Mucosa of rectum (tissue), 2 donors: Measurements from ENCODE around the gene CRYBG1.

Source experiments
- H3K27ac ChIP-seq, 2 donors: one replicate each; pipeline ENCODE4 v1.7.0; 2013; ENCODE audit warnings: inconsistent platforms in 2 of 2, low read depth in 2 of 2, low read length in 2 of 2
- H3K27me3 ChIP-seq, 2 donors: one replicate each; pipeline ENCODE4 v1.7.0; 2013; ENCODE audit warnings: low read length in 2 of 2; ENCODE audit not compliant: control insufficient read depth in 2 of 2, insufficient read depth in 2 of 2
- H3K36me3 ChIP-seq, 2 donors: one replicate each; pipeline ENCODE4 v1.7.0; 2013; ENCODE audit warnings: low read length in 2 of 2; ENCODE audit not compliant: control insufficient read depth in 2 of 2, insufficient read depth in 2 of 2
- H3K4me1 ChIP-seq, 2 donors: one replicate each; pipeline ENCODE4 v1.7.0; 2013; ENCODE audit warnings: low read length in 2 of 2, mild to moderate bottlenecking in 1 of 2; ENCODE audit not compliant: control insufficient read depth in 2 of 2, insufficient read depth in 2 of 2
- H3K4me3 ChIP-seq, 2 donors: one replicate each; pipeline ENCODE4 v1.7.0; 2013; ENCODE audit warnings: low read length in 2 of 2
- H3K9ac ChIP-seq, 2 donors: one replicate each; pipeline ENCODE4 v1.7.0; 2013; ENCODE audit warnings: low read length in 2 of 2, low read depth in 1 of 2, mild to moderate bottlenecking in 1 of 2
- H3K9me3 ChIP-seq, 2 donors: one replicate each; pipeline ENCODE4 v1.7.0; 2013; ENCODE audit warnings: low read length in 2 of 2; ENCODE audit not compliant: control insufficient read depth in 2 of 2
- donor health status: healthy.
- donor health status: Normal muscosa, but diverticular disease.

CRYBG1 gene

DNA sequence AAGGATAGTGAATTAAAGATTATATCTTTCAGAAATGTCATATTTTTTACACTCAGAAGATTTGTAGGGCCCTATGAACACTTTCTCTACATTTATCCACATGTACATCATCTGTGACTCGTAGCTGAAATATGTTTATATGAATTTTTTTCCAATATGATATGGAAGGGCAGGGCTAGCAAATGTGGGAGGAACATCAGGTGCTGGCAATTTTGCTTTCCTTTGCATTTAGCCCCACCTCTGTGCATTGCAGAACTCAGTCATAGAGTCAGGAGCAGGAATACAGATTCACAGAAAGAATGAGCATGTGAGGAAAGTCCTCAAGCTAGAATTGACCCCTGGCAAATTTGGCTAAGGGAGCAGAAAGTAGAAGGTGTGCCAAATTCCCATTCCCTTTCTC is 129.9 kb downstream of the CRYBG1 start:
- no peak overlapping the region for H3K27ac ChIP-seq
- H3K36me3 ChIP-seq, result no peaks in the 10 kb centered on the region
- H3K4me3 ChIP-seq, result no peak overlapping the region
- H3K9ac ChIP-seq, result no peak overlapping the region
- no peaks in the 10 kb centered on the region for H3K27me3 ChIP-seq
- peaks cover 0 to 3% of the 10 kb centered on the region in 2 donors for H3K4me1 ChIP-seq
- no peaks in the 10 kb centered on the region for H3K9me3 ChIP-seq

- Histone ChIP-seq H3K4me1 (peaks cover 0 to 3% of the 10 kb centered on the region in 2 donors), H3K36me3 (no peaks in the 10 kb centered on the region), H3K9me3 (no peaks in the 10 kb centered on the region), H3K27ac (no peak overlapping the region), H3K27me3 (no peaks in the 10 kb centered on the region), H3K9ac (no peak overlapping the region), H3K4me3 (no peak overlapping the region)
Observed at GRCh38 chr6:106490974-106491373, 130.5 kb downstream of the CRYBG1 start.

GRCh38 chr6:106495014-106495413 is 134.5 kb downstream of the CRYBG1 start:
- no peaks in the 10 kb centered on the region for H3K27me3 ChIP-seq
- H3K4me3 ChIP-seq, result no peak overlapping the region
- H3K27ac ChIP-seq, result no peak overlapping the region
- no peaks in the 10 kb centered on the region for H3K9me3 ChIP-seq
- H3K4me1 ChIP-seq, result peaks cover 0 to 3% of the 10 kb centered on the region in 2 donors
- H3K36me3 ChIP-seq, result no peaks in the 10 kb centered on the region
- no peak overlapping the region for H3K9ac ChIP-seq

GRCh38 chr6:106496823-106497222 is 136.3 kb downstream of the CRYBG1 start:
- peaks cover 0 to 3% of the 10 kb centered on the region in 2 donors for H3K4me1 ChIP-seq

GRCh38 chr6:106501960-106502371 is 141.4 kb downstream of the CRYBG1 start:
- H3K4me3 ChIP-seq, result no peak overlapping the region
- H3K27me3 ChIP-seq, result no peaks in the 10 kb centered on the region
- no peaks in the 10 kb centered on the region for H3K9me3 ChIP-seq
- H3K4me1 ChIP-seq, result peaks cover 0 to 3% of the 10 kb centered on the region in 2 donors
- no peak overlapping the region for H3K27ac ChIP-seq
- H3K36me3 ChIP-seq, result no peaks in the 10 kb centered on the region
- H3K9ac ChIP-seq, result no peak overlapping the region

More at GRCh38 chr6:106496823-106497222, 136.3 kb downstream of the CRYBG1 start:
- Histone ChIP-seq H3K9ac (no peak overlapping the region), H3K27ac (no peak overlapping the region), H3K36me3 (no peaks in the 10 kb centered on the region), H3K27me3 (no peaks in the 10 kb centered on the region), H3K9me3 (no peaks in the 10 kb centered on the region), H3K4me3 (no peak overlapping the region)

- Histone ChIP-seq H3K27me3 (no peaks in the 10 kb centered on the region), H3K9ac (no peak overlapping the region), H3K27ac (no peak overlapping the region)
Observed at GRCh38 chr6:106502559-106502958, 142.0 kb downstream of the CRYBG1 start.

DNA sequence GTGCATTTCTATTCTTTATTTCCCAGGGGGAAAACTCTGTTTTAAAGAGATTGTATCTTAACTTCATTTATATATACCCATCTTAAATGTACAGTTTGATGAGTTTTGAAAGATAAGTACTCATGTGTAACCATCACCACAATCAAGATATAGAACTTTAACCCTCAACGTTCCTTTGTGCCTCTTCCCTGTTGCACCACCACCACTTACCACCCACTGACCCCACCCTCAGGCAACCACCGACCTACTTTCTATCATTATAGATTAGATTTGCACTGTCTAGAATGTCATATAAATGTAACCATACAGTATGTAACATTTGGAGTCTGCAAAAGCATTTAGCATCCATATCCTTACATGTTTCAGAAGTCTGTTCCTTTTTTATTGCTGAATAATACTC is 147.8 kb downstream of the CRYBG1 start:
- H3K4me1 ChIP-seq, result peaks cover 10 to 15% of the 10 kb centered on the region in 2 donors

More at GRCh38 chr6:106502559-106502958, 142.0 kb downstream of the CRYBG1 start:
- Histone ChIP-seq H3K4me3 (no peak overlapping the region), H3K36me3 (no peaks in the 10 kb centered on the region), H3K9me3 (no peaks in the 10 kb centered on the region), H3K4me1 (peaks cover 0 to 3% of the 10 kb centered on the region in 2 donors)

DNA sequence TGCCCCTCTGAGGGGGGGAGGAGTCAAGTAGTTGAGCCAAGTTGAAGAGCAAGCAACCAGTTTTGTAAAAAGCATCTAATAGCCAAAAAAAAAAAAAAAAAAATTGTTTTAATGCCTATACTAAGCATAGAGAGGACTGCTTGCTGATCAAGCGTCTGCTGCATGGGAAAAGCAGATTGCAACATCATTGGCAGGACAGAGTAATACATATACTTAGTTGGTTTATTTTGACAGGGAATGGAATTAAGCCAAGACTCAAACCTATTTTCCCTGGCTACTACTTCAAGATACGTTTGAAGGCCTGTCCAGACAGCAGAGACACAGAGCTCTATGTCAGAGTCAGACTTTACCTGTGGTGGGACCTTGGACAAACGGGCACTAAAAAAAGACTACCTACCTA is 148.3 kb downstream of the CRYBG1 start:
- Histone ChIP-seq H3K27me3 (no peaks in the 10 kb centered on the region), H3K27ac (no peak overlapping the region), H3K4me3 (no peak overlapping the region), H3K4me1 (peaks cover 10 to 16% of the 10 kb centered on the region in 2 donors), H3K9ac (no peak overlapping the region), H3K9me3 (no peaks in the 10 kb centered on the region), H3K36me3 (no peaks in the 10 kb centered on the region)

More for the DNA sequence above, 147.8 kb downstream of the CRYBG1 start:
- H3K27ac ChIP-seq, result no peak overlapping the region
- no peaks in the 10 kb centered on the region for H3K36me3 ChIP-seq
- H3K27me3 ChIP-seq, result no peaks in the 10 kb centered on the region
- no peak overlapping the region for H3K9ac ChIP-seq
- H3K9me3 ChIP-seq, result no peaks in the 10 kb centered on the region
- H3K4me3 ChIP-seq, result no peak overlapping the region

DNA sequence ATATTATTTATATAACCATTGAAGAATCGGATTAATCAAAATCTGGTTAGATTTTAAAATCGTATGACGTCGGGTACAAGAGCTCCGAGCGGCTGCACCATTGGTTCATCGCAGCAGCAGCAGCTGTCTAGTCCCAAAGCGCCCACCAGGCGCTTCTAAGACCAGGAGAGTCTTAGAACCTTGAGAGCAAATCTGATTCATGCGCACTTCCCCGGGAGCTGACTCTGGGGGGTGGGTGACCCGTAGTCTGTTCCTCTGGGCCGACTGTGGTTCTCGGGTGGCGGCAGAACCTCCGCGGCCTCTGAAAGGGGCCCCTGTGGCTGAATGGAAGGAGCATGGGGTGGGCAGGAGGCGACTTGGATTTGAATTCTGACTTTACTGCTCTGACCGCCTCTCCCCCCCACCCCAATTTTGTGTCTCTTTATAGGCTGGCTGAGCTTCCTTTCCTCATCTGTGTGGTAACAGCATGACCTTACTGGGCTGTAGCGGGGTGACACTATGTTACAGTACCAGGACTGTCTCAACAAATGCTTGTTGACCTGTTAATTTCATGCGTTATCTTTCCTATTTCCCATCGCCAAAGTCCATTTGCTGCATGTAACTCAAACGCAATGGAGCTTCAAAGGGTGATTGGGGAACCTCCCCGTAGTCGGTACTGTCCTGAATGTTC is 149.0 kb downstream of the CRYBG1 start:
- Histone ChIP-seq H3K27ac (peak overlapping the region; percentile 59 to 68), H3K9me3 (no peaks in the 10 kb centered on the region), H3K4me1 (peaks cover 10 to 20% of the 10 kb centered on the region in 2 donors), H3K36me3 (no peaks in the 10 kb centered on the region), H3K27me3 (no peaks in the 10 kb centered on the region), H3K9ac (peak overlapping the region in 1 of 2 donors; percentile 60), H3K4me3 (peak overlapping the region; percentile 80 to 92)

DNA sequence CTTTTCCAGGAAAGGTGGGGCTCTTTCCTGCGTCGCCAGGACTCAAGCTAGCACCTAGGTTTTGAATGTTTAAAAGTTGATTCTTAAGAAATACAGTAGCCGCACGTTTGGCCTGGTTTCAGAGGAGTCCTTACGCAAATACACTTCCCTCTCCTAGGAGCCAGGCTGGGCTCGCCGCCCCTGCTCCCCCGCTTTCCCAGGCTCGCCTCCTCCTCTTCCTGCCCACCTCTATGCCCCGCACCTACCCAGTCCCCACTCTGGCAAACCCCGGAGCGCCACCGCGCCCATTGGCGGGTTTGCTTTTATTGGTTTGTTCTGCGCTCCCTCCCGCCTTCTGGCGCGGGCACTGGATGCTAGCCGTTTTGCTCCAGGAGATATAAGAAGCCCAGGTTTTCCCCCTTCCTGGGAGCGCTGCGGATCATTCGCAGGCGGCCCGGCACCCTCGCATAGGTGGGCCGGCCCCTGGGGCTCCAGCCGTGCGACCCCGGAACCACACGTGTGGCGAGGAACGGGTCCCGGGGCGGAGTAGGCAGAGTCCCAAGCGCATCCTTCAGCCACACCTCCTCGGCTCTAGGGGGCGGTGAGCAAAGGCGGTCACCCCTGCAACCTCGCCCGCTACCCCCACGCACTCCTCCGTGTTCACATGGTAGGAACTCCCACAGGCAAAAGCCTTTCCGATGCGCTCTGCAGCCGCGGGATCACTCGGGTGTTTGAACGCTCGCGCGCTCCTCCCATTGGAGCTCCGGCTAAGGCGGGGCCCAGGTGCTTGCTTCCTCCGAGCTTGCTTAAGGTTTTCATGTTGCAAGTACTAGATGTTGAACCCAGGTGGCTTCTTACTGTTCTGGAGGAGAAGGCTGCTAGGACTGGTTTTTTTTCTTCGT is 149.8 kb downstream of the CRYBG1 start:
- H3K36me3 ChIP-seq, result no peaks in the 10 kb centered on the region
- H3K4me3 ChIP-seq, result peak overlapping the region; percentile 80 to 92
- H3K27ac ChIP-seq, result peak overlapping the region; percentile 59 to 68
- H3K9me3 ChIP-seq, result no peaks in the 10 kb centered on the region
- peaks cover 10 to 20% of the 10 kb centered on the region in 2 donors for H3K4me1 ChIP-seq
- no peaks in the 10 kb centered on the region for H3K27me3 ChIP-seq
- peak overlapping the region; percentile 18 to 60 for H3K9ac ChIP-seq
